ENCODE results near the gene STX16.
"Not testable (repeated sequence)": the region's sequence is repeated elsewhere in the genome, so short reads cannot be mapped to it uniquely, and the experiment has no call there.

The STX16 gene

DNA sequence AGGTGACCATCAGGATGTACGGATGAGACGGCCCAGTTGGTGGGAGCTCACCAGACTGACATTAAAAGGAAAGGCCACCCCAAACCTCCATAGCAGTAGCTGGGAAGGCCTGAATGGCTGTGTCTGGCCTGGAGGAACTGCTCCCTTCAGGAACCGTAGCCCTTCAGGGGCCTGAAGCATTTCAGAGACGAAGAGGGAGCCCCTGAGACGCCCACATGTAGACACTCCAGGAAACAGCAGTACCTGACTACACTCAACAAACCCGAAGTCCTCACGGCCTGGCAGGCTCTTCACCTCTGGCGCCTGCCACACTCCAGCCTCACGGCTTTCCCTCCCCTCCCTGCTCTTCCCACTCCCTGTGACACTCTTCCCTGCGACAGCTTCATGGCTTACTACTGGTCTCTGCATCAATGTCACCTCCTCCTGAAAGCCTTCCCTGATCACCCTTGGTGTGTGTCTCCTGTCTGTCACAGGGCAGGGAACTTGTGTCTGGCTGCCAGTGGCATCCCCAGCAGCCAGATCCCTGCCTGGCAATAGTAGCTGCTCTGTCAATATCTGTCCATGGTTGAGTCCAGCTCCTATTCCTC, 14.6 kb upstream of the STX16 start:
- no peak for DNase-seq (ENCODE audit: low spot score)

DNA sequence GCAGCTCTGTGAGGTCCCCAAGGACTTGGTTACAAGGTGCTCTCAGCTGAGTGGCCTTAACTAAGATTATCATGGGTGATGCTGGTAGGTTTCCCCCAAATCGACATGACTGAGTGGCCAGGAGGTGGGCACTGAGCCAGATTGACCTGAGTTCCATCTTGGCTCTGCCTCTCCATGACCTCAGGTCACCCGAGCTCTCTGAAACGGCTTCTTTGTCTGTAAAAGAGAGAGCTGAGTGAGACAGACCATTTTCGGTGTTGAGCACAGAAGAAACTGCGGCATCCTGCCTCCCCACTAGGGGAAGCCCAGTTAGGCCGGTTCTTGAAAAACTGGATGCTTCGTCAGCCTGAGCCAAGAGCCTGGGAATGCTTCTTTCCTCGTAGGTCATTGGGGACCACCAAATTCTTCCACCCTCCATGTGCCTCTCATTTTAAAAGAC, 14.1 kb upstream of the STX16 start:
- DNase-seq (ENCODE audit: low spot score) = no peak

DNA sequence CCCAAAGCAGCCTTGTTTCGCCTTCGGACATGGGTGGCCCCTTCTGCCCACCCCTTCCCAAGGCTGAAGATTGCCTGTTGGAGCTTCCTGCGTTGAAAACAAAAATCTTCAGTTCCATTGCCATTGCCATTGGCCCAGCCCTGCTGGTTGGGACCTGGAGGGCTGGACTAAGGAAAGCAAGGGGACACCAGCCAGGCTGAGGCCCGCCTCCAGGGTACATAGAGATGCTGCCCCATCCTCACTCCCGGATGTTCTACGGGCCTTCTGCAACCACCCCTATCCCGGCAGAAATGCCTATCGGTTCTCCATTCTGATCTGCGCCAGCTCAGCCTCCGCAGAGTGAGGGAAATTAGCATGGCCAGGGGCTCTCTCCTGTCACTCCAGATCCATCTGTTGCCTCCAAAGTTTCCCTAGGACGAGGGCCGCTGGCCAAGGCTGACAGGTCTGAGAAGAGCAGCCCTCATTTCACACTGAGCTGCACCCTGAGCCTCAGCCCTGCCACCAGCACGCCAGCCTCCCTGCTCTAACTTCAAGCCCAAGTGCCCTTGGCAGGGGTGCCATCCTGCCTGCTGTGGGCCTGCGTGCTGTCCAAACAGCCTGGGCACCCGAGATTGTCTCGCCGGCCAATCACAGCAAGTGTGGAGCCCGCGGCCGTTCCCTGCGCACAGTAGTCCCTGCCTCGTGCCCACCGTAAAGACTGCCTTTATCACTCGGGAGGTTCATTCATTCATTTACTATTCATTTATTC, 13.4 kb upstream of the STX16 start:
- DNase-seq (ENCODE audit: low spot score) = peak; percentile 24

DNA sequence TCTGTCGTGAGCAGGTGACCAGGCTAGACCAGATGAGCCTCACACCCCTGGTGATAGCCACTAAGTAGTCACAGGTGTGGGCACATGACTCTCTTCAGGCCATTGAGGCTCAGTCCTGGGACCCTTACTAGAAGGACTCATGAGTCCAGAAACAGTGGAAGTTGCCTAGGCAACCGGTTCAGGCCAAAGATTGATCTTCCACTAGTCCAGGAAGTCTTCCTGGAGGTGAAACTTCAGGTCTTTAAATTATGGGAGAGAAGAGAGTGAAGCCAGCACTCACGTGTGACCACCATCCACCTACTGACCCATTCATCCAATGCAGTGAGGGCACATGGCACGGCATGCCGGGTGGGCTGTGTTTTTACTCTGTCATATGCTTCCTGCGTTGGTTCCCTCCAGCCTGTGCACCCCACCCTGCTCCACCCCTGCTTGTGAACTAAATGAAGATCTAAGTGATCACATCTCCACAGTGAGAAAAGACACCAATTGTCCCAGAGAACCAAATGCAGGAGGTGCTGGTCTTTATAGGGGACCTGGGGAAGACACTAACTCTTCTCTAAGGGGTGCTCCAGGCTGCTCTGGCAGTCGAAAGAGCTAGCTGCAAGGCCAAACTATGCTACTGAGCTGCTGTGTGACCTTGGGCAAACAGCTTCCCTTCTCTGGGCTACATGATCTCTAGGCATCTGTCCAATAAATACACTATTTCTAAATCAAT, 12.5 kb upstream of the STX16 start:
- DNase-seq (ENCODE audit: low spot score) = no peak

DNA sequence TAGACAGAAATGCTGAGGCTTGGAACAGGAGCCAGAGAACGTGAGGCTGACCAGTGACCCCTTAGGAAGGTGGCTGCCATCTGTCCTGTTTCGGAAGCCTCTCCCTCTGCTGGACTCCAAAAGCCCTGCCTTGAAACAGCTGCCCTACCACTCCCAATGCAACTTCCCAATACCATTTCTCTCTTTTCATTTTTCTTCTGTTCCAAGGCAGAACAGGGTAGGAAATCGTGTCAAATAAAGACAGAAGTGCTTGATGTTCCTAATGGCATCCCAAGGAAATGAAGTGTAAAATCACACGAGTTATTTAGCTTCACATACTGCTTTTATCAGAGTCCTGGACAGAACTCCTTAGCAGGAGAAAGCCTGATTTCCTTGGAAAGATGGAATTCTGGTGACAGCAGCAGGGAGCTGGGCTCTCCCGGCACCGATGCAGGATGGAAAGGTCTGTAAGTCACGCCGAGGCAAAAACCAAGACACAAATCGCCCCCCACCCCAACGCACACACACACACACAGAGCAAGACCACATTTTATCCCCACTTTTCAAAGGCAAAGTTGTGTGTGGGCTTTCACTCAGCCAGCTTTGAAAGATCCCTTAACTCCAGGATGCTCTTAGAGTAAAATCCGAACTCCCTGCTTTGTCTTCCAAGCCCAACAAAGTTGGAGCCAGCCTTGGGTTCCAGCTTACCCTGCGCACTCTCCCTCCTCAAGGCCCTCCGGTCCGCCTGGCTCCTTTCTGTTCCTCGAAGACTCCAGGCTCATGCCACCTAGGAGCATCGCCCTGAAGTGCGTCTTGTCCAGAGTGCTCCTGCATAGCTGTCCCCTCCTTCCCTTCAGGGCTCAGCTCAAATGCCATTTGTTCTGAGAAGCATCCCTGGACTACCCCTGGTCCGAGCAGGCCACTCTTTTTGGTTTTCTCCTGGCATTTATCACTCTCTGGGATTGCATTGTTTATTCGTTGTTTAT, 11.6 kb upstream of the STX16 start:
- no peak for DNase-seq (ENCODE audit: low spot score)

DNA sequence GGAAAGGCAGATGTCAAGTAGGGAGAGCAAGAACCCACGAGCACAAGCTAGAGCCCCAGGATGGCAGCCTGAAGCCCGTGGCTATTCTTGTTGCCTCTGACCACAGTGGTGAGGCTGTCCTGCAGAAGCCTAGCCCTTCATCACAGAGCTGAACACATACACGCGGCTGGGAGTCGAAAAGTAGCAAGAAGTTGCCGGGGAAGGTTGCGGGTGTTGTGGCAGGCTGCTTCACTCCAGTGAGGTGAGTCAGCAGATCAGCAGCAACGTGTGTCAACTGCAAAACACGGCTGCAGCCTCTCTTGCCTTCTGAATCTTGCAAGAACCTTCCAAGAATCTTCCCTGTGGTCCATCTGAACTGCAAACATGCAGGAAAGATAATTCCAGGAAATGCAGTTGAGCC, 10.6 kb upstream of the STX16 start:
- DNase-seq (ENCODE audit: low spot score) = no peak

DNA sequence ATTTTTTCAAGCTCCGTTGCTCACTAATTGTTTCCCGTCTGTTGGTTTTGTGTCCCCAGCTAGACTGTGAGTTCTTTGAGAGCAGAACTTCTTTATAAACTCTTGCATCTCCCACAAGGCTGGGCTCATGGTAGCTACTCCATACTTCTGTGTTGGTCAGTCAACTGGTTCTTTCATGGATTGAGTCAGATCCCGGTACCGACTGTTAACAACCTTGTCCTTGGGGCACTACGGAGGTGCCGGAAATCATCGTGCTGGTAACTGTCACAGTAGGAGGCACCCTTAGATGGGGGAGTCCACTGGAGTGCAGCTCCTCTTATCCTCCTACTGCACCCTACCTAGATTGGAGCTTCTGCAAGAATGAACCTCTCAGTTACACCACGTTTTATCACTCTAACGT, 8.6 kb upstream of the STX16 start:
- DNase-seq (ENCODE audit: low spot score) = no peak

DNA sequence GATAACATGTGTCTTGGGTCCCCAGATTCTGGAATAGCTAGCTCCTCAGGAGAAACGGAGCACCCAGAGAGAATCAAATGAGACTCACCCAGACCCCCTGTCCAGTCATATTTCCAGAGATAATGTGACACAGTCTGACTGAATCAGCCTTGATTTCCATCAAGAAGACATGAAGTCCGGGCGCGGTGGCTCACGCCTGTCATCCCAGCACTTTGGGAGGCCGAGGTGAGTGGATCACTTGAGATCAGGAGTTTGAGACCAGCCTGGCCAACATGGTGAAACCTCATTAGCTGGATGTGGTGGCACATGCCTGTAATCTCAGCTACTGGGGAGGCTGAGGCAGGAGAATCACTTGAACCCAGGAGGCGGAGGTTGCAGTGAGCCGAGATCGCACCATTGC, 8.2 kb upstream of the STX16 start:
- not testable (repeated sequence) for DNase-seq (ENCODE audit: low spot score)

DNA sequence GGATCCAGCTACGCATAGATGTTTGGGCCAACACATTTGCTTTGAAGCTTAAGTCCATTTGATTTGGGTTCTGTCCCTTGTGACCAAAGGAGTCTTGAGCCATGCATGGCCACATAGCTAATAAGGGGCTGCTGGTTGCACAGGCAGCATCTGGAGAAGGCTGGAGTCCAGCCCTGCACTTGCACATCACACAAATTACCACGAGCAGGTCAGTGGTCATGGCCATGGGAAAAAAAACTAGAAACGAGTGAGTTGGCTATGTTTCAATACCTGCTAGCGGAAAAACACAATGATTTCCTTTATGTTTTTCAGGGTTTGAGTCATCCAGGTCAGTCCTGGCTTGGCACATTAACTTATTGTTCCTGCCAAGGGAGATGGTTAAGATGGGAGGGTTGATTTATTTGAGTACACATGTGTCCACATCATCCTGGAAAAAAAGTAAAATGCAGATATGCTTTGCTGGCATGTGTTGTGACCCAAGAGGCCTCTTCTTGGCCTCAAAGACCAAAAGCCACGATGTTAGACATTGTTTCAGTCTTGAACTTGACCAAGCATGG, 5.6 kb upstream of the STX16 start:
- DNase-seq (ENCODE audit: low spot score) = no peak

DNA sequence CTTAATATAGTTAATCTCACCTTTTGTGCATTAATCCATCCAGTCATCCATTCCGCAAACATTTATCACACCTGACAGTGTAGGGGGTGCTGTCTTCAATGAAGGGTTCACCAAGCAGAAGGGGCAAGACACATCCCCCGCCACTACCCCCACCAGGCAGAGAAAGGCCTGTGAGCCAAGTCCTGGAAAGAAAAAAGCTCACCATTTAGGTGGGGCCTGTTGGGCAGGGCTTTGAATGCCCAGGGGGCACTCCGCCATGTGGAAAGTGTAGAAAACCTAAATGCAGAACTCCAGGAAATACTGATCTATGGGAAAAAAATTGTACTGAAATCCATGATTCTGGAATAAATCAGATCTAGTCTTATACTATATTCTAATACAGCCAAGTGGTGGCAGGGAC, 4.8 kb upstream of the STX16 start:
- DNase-seq (ENCODE audit: low spot score) = no peak

DNA sequence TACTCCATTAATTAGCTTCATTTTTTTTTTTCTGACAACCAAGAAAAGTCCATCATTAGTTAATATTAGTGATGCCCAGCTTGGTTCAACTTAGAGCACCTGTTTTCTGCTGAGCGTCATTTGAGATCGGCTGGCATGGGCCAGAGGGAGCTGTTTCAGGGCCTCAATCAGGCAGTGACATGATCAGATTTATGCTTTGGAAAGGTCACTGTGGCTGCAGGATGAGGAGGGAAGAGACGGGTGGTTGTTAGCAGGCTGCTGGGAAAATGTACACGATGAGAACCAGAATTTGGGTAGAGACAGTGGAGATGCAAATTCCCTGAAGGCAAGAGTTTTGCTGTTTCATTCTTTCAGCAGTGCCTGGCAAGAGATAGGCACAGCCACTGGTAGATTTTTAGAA, 4.4 kb upstream of the STX16 start:
- DNase-seq (ENCODE audit: low spot score) = no peak

DNA sequence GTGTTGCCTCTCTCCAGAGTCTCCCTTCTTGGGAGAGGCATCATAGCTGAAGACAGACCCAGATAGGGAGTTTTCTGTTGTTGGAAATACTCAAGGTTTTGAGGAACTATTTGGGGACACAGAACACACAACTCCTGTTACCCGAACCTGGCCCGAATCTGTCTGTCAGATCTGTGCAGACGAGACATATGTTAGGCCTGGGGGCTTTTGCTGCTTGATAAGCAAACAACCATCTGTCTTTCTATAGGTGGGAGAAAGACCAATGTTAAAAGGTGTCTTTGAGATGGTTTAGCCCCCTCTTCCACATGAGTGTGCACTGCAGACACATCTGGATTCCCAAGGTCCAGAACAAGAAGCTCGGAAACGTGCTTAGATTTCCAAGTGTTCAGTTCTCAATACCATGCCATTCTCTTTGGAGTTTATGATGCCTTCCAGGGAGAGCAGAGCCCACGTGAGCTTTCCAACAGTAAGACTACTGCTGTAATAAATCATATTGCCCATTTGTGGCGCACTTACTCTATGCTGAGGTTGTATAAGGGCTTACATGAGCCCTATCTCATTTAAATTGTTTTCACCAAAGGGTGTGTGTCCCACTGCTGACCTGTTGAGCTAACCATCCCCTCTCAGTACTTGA, 3.8 kb upstream of the STX16 start:
- DNase-seq (ENCODE audit: low spot score) = no peak

DNA sequence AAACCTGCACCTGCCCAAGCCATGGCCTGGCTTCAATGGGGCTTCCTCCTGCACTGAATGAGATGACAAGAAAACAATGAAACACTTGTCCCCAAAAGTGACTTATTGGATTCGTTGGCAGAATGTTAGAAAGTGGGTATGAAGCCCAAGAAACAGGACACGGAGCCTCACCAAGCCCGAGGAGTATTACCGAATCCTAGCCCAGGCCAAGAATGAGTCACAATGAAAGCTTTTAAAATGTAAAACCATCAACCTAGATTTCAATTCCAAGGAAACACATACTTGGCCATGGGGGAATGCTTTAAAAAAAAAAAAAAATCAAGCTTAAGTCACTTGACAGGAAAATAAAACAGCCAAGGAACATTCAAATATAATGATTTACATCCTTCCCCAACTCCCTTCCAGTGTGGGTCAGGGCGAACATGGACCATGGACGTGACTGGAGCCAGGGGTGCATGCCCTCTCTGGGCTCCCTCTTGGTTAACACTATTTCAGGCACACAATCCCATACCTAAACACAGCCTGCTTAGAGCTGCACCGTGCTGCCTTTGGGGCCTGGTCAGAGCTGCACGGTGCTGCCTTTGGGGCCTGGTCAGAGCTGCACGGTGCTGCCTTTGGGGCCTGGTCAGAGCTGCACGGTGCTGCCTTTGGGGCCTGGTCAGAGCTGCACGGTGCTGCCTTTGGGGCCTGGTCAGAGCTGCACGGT, 3.1 kb upstream of the STX16 start:
- DNase-seq (ENCODE audit: low spot score) = peak; percentile 42

DNA sequence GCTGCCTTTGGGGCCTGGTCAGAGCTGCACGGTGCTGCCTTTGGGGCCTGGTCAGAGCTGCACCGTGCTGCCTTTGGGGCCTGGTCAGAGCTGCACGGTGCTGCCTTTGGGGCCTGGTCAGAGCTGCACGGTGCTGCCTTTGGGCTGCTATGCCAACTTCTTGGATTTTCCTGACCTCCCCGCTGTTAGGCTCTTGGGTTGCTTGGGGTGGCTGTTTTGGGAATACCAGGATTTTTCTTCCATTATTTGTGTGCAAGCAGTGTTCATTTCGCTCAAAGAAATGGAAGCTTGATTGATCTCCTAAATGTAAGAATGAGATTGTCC, 2.6 kb upstream of the STX16 start:
- DNase-seq (ENCODE audit: low spot score) = not testable (repeated sequence)

DNA sequence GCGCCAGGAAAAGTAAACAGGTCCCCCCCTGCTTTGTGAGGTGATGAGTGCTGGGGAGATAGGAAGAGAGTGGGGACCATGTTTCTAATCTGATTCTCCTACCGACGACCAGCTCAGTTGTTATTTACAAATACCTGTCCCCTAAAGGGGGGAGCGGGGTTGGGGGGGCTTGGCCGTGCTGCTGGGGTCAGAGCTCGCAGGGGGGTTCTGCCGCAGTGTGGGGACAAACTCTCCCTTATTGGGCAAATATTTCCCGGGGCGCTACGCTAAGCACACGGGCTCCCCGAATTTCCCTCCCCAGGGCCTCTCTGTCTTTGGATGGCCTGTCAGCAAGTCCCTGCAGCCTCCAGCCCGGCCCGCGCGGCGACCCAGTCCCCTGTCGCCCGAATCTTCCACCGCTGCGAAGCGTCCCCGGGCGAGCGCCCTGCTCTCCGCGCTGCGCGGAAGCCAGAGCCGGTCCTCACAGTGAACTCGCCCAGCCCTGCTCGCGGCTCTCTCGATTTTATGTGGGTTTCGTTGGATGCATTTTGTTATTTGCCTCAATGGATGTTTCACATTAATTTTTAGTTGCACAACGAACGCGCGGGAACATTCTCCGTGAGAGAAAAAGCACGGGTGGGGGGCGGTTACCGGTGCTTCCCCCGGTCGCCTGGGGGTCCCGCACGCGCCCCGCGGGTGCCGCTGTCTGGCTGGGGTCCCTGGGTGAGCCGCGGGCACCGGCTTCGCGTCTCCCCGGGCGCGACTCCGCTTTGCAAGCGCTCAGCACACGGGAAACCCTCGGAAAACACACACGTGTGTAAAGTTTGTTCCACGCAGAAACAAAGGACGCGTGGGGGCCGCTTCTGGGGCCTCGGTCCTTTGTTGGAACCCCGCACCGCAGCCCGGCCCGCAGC, 1.5 kb upstream of the STX16 start:
- no peak for DNase-seq (ENCODE audit: low spot score)

DNA sequence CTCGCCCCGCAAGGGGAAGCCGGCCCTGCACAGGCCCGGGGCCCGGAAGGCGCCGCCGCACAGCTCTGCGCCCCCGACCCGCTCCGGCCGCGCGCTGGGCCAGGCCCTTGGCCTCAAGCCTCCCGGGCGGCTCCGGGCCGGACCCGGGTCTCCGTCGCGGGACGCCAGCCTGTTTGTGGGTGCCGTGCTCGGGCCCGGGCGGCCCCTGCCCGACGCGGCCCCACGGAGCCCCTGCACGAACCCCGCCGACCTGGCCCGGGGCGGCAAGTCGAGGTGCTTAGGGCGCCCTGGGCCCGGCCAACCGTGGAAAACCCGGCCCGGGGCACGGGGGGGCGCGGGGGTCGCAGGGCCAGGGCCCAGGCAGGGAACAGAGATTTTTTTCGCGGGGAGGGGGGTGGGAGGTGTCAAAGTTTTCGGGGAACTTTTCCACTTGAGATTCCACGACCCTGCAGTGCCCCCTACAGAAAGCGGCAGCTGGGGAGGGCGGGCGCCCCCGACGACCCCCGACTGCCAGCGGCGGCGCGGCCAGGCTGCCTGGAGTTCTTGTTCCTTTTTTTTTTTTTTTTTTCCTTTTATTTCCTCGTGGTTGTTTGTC, 805 bp upstream of the STX16 start:
- no peak for DNase-seq (ENCODE audit: low spot score)

DNA sequence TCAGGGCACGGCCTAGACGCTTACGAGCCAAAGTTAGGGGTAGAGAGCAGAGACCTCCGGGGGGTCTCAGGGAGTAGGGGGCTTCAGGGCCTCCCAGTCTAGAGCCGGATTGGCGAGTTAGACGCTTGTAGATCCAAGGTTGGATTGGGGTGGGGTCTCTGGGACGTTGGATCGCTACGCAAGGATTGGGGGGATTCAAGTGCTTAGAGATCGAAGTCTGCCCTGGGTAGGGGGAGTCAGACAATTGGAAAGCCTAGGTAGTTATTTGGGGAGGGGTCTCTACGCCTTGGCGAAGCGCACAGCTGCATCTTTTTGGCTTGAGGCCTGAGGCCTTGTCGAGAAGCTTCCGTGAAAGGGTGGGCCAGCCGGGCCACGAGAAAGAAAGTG, 469 bp downstream of the STX16 start:
- DNase-seq (ENCODE audit: low spot score) = peak; percentile 70

DNA sequence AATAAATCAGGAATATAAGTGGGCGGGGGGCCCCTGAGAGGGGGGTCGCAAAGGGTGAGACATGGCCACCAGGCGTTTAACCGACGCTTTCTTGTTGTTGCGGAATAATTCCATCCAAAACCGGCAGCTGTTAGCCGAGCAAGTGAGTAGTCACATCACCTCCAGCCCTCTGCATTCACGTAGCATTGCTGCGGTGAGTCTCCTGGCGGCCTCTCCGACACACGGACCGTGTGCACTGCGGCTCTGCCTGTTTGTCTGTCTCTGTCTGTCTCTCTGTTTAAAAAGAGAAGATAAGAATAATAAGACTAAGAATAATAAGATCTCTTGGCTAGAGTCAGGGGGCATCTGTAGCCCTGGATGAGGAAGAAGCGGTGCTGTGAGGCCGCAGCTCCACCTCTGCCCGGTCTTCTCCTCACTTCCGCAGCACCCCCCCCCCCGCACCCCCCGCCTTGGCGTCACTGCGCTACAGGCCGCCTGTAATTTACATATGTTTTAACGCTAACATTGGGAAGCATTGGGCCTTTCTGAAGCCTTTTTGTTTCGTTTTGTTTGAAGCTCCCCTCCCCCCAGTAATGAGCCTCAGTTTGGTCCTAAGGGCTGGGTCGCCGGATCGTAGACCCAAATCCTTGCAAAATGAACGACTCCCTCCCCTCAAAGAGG, 993 bp downstream of the STX16 start:
- DNase-seq (ENCODE audit: low spot score) = peak; percentile 62

All from globus pallidus (tissue), 1 donor.